DMS53 (cell line): Measurements from ENCODE around the gene PCDHAC2.

Experiments
- DNase-seq: peaks from one replicate; lab custom pipeline; 2025; lab: John Stamatoyannopoulos, UW

The PCDHAC2 gene, protein sequence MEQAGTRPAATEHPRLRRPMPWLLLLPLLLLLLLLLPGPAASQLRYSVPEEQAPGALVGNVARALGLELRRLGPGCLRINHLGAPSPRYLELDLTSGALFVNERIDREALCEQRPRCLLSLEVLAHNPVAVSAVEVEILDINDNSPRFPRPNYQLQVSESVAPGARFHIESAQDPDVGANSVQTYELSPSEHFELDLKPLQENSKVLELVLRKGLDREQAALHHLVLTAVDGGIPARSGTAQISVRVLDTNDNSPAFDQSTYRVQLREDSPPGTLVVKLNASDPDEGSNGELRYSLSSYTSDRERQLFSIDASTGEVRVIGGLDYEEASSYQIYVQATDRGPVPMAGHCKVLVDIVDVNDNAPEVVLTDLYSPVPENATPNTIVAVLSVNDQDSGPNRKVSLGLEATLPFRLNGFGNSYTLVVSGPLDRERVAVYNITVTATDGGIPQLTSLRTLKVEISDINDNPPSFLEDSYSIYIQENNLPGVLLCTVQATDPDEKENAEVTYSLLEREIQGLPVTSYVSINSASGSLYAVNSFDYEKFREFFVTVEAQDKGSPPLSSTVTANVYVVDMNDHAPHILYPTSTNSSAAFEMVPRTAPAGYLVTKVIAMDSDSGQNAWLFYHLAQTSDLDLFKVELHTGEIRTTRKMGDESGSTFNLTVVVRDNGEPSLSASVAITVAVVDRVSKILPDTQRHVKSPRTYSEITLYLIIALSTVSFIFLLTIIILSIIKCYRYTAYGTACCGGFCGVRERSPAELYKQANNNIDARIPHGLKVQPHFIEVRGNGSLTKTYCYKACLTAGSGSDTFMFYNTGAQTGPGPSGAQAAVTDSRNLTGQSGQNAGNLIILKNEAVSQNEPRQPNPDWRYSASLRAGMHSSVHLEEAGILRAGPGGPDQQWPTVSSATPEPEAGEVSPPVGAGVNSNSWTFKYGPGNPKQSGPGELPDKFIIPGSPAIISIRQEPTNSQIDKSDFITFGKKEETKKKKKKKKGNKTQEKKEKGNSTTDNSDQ

DNA sequence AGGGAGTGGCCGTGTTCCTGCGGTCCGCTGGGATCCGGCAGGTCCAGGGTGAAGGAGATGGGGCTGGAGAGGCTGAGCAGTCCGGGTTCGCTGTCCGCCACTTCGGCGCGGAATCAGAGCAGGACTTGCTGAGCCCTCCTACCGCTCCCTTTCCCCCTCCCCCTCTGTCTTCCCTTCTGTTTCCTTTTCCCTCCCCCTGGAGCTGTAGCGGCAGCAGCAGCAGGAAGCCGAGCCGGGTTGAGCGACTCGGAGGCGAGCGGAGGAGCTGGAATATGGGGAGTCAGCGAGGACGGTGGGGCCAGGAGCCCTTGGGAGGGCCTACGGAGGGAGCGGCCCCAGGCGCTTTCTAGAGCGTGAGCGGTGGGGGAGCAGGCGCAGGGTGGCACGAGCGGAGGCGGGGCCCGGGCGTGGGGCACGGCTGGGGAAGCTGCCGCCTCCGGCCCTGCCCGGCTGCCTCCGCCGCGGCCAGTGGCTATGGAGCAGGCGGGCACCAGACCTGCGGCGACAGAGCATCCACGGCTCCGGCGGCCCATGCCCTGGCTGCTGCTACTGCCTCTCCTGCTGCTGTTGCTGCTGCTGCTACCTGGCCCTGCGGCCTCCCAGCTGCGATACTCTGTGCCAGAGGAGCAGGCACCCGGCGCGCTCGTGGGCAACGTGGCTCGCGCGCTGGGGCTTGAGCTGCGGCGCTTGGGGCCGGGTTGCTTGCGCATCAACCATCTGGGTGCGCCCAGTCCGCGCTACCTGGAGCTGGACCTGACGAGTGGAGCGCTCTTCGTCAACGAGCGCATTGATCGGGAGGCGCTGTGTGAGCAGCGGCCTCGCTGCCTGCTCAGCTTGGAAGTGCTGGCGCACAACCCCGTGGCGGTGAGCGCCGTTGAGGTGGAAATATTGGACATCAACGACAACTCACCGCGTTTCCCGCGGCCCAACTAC, at the start of gene PCDHAC2:
PCDHAC2 (plus strand) TSS at position 184 of the 933 bp plus-strand sequence; CDS start at position 475, 291 bp downstream.
- DNase-seq, result peak; percentile 92

- no peak for DNase-seq
Observed at GRCh38 chr5:140923601-140924000, 42.7 kb upstream of the PCDHAC2 start.

DNA sequence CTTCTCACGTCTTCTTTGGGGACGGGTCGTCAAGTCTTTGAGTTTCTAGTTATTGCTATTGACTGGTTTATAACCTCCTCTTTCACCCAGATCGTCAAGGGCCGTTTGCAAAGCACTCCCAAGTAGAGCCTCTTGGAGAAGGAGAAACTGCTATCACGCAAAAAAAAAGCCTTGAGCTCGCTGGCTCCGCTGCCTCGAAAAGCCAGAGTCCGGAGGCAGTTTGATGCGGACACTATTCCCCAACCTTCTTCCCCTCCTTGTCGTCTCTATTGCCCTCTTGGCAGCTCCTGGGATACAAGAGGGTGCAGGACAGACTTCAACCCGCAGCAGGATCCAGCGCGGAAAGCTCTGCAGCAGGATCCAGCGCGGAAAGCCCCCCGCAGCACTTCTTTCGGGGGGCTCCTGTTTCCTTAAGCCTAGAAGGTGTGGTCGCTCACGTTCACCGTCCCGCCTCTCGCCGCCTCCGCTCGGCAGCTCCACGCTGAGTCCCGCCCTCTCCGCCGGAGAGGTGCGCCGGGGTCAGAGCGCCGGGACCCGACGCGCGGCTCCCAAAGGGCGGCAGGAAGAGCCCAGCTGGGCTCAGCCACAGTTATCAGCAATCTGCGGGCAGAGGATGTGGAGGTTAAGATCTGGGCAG, 40.4 kb upstream of the PCDHAC2 start, which contains the start of gene PCDHAC1:
PCDHAC1 (plus strand) TSS at position 494 of the 637 bp plus-strand sequence. CDS start 594 bp downstream, outside the sequence.
- DNase-seq, result peak; percentile 90

DNA sequence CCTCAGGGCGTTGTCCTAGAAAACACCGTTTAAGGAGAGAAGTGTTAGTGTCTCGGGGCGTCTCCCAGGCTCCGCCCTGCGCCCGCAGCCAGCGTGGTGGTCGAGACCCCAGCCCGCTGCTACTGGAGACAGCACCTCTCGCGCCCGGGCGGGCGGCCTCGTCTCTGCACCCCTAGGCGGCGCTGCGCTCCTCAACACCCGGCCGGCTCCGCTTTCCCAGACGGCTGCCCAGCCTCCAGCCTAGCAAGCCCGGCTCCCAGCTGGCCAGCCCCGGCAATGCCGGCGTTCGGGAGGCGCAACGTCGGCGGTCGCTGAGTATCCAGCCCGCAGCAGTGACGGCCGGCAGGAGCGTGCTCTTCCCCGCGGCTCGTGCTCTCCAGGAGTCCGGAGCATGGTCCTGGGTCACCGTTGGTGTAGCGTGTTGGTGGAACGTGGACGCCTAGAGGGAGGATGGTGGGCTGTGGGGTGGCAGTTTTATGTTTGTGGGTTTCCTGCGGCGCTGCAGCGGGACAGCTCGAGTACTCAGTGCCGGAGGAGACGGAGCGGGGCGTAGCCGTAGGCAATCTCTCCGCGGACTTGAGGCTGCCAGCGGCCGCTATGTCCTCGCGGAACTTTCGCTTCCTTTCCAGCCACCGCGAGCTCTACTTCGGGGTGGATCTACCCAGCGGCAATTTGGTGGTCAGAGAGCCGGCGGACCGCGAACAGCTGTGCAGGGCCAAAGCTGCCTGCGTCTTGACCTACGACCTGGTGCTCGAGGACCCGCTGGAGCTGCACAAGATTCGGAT, 39.6 kb upstream of the PCDHAC2 start:
- DNase-seq, result peak; percentile 96

DNA sequence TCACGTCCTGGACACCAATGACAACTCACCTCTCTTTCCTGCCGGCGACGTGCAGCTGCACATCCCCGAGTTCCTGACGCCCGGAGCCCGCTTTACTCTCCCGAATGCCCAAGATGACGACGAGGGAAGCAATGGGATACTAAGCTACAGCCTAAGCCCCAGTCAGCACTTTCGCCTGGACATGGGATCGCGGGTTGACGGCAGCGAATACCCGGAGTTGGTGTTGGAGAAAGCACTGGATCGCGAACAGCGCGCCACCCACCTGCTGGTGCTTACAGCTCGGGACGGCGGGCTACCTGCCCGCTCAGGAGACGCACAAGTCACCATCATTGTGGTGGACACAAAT, 39.1 kb upstream of the PCDHAC2 start:
- peak; percentile 67 for DNase-seq

- DNase-seq, result no peak
Observed at GRCh38 chr5:140934964-140935606, 31.2 kb upstream of the PCDHAC2 start.

DNA sequence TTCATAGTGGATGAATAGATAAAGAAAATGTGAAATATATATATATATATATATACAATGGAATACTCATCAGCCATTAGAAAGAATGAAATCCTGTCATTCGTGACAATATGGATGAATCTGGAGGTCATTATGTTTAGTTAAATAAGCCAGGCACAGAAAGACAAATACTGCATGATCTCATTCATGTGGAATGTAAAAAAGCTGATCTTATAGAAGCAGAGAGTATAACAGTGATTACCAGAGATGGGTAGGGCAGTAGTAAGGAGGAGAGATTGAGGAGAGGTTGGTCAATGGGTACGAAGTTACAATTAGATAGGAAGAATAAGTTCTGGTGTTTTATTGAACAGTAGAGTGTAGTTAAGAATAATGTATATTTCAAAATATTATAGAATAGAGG, 19.7 kb upstream of the PCDHAC2 start:
- DNase-seq, result peak; percentile 46

- no peak for DNase-seq
Observed at GRCh38 chr5:140951636-140952035, 14.6 kb upstream of the PCDHAC2 start.

GRCh38 chr5:140953234-140953633, 13.0 kb upstream of the PCDHAC2 start:
- no peak for DNase-seq

- DNase-seq, result no peak
Observed at GRCh38 chr5:140962190-140962589, 4.1 kb upstream of the PCDHAC2 start.

DNA sequence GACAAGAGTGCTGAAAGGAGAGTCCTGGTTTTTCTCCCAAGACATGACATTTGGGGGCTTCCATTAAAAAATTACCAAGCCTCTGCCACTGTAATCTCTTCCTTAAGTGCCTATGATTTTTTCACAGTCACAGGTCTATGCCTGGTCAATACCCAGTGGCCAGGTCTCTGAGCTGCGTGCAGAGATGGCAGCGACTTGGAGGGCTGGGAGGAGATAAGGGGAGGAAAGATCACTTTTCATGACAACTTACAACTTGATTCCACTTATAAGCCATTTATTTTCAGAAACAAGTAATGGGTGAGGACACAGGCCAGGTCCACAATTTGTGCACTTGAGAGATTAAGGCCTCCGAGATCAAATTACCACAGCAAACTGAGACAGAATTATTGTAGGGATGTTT, 1.9 kb upstream of the PCDHAC2 start:
- no peak for DNase-seq

DNA sequence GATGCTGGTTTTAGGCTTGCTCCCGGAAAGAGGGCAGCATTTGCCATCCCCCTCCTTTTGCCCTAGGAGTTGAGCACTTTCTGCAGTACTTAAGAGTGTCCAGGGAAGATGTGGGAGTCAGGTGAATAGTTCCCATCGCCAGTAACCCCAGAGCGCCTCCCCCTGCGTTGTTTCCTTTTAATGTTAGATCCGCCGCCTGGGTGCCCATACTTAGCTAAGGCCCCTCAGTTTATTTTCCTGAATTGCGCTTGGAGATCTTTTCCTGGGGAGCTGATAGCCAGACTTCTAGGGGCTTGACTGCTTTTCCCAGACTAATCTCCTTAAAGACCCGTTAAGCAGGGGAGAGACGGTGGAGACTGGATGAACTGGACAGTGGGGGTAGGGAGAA, 377 bp upstream of the PCDHAC2 start:
- DNase-seq, result peak; percentile 66

DNA sequence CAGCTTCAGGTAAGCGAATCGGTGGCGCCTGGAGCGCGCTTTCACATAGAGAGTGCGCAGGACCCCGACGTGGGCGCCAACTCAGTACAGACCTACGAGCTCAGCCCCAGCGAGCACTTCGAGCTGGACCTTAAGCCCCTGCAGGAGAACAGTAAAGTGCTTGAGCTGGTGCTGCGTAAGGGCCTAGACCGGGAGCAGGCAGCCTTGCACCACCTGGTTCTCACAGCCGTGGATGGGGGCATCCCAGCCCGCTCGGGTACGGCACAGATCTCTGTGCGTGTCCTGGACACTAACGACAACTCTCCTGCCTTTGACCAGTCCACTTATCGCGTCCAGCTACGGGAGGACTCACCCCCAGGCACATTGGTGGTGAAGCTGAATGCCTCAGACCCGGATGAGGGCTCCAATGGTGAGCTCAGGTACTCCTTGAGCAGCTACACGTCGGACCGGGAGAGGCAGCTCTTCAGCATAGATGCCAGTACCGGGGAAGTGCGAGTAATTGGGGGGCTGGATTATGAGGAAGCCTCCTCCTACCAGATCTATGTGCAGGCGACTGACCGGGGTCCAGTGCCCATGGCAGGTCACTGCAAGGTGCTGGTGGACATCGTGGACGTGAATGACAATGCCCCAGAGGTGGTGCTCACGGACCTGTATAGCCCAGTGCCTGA, 1.1 kb downstream of the PCDHAC2 start:
- DNase-seq, result no peak

DNA sequence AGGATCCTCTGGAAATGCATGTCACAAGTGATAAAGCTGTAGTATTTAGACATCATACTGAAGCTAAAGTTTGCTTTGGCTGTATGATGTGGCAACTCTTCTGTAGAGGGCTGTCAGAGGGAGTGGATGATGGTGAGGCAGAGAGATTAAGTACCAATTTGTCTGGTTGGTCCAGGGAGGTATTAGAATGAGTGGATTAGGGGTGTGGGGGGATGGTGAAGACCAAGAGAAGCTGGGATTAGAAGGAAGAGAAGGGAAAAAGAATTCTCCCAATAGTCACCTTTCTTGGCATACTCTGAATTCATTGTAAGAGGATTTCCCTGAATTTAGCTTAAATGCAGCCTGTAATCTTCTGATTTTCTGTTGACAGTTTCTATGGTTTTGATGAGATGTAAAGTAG, 3.6 kb downstream of the PCDHAC2 start:
- no peak for DNase-seq

- DNase-seq, result no peak
Observed at GRCh38 chr5:140973550-140973949, 7.3 kb downstream of the PCDHAC2 start.

- no peak for DNase-seq
Observed at GRCh38 chr5:140977003-140977402, 10.7 kb downstream of the PCDHAC2 start.

DNA sequence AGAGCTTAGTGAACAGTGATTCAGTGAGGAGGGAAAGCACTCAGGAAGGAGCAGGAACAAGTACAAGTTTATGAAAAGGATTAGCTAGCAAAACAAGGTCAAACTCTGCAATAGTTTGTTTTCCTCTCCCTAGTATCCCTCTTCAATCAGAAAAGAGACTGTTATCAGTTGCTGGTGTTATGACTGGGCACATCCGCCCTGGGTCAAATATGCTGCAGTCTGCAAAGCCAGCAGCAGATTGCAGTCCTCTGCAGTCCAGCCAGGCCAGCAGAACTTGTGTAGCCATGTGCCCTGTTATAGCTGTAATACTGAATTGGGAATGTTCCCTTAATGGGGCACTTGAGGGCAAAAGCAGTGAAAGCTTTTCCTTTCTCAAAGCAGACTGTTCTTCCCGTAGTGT, 12.0 kb downstream of the PCDHAC2 start:
- DNase-seq, result no peak

DNA sequence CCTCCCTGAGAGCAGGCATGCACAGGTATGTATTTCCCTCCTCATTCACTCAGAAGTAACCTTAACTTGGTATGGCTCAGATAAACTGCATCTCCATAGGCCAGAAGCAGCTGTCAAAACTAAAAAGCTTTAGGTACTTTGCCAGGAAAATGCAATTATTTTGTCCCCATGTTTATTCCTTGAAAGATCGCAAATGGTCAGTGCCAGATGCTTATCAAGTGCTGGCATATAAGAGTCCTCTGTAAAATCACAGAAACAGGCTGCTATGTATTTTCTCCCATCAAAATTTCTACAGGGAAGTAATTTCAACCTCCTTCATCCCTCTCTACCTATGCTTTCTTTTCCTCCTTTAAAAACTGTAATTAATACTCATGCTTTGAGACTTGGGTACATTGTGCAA, 12.7 kb downstream of the PCDHAC2 start:
- no peak for DNase-seq

- DNase-seq, result no peak
Observed at GRCh38 chr5:140982083-140982716, 15.9 kb downstream of the PCDHAC2 start.
